ENCODE data around the gene CDR2.
A peak's percentile ranks its signal among the peaks of the same experiment; 100 is the strongest.

CDR2 gene

DNA sequence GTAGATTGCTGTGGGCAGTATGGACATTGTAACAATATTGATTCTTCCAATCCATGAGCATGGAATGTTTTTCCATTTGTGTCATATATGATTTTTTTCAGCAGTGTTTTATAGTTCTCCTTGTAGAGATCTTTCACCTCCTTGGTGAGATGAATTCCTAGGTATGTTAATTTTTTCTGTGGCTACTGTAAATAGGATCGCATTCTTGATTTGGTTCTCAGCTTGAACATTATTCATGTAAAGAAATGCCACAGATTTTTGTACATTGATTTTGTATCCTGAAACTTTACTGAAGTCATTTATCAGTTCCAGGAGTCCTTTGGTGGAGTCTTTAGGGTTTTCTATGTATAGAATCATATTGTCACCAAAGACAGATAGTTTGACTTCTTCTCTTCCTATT lies 19.7 kb upstream of the CDR2 start:
- no peak for DNase-seq
- TF ChIP-seq POLR2A (IDR thresholded peaks at IDR 0.05; ENCODE audit: low read length) (no peak), GATA1 (IDR thresholded peaks at IDR 0.05; ENCODE audit: low read depth, low read length) (no peak)

- DNase-seq: peak; percentile 72 to 74
- TF ChIP-seq POLR2A (IDR thresholded peaks at IDR 0.05; ENCODE audit: low read length) (peak; percentile 35), GATA1 (IDR thresholded peaks at IDR 0.05; ENCODE audit: low read depth, low read length) (no peak)
These were observed 13.8 kb upstream of the CDR2 start for GRCh38 chr16:22388101-22388644.

DNA sequence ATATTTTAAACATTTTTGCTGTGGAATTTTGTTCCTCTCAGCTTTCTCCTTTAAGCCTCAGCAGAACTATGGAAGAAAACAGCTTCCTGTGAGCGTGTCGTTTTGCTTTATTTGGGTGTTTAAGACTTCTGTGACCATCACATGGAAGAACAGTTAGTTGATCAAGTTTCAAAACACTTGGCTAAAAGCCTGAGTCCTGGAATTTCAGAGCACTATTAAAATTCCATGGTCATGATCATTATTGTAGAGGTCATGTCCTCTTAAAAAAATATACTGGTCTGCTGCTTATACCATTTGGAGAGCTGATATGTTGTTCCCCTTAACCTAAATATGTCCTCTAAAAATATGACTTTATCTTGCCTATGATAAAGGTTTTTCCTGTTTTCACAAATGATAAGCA lies 12.6 kb upstream of the CDR2 start:
- DNase-seq: peak in 1 of 2 experiments; percentile 9
- TF ChIP-seq GATA1 (IDR thresholded peaks at IDR 0.05; ENCODE audit: low read depth, low read length): no peak
- no peak for TF ChIP-seq POLR2A (IDR thresholded peaks at IDR 0.05; ENCODE audit: low read length)

DNA sequence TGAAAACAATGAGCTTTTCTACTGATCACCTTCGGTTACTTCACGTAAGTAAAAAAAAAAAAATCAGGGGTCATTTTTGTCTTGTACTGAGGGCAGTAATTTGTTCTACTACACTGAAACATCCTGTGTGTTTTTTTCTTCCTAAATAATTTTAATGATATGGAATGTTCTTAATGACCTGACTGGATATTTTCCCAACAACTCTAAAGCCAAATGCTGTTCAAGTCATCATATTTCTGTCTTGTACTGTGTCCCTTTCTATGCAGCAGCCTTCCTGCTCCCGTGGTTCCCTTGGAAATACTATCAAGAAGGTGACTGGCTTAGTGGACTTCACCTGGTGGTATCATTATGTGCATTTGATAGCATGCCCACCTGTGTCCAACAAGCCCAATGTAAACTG lies 10.8 kb upstream of the CDR2 start:
- TF ChIP-seq POLR2A (IDR thresholded peaks at IDR 0.05; ENCODE audit: low read length): no peak
- DNase-seq: no peak

DNA sequence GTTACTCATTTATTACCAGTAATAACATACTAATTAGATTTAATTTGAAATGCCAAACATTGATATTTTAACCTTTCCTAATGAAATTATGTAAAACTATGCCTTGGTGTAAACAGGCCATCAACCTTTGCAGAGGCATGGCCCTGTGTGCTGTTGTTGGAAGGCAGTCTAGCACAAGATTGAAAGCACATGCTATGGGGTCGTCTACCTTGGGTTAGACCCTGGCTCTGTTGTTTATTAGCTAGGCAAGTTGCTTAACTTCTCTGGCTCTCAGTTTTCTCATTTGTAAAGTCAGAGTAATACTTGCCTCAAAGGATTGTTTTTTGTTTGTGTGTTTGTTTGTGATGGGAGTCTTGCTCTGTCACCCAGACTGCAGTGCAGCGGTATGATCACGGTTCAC lies 9.4 kb upstream of the CDR2 start:
- DNase-seq: no peak

DNA sequence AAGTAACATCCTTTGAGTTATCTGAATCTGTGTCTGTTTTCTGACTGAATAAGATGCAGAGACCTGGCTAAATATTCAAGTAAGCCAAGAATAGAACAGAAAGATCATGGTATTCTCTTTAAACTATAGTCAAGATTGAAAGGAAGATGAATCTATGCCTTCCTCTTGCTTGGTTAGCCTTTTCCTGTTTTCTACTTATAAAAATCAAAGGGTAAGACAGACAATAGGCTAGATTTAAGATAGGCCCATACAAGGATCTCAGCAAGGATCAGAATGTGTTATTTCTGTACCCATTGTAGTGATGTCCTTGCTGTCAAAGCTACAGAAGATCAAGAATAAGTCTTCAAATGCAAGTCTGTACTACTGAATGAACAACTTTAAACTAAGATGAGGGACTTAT lies 7.0 kb upstream of the CDR2 start:
- DNase-seq: no peak
- TF ChIP-seq GATA1 (IDR thresholded peaks at IDR 0.05; ENCODE audit: low read depth, low read length): no peak
- no peak for TF ChIP-seq POLR2A (IDR thresholded peaks at IDR 0.05; ENCODE audit: low read length)

More for the DNA sequence above, 9.4 kb upstream of the CDR2 start:
- TF ChIP-seq POLR2A (IDR thresholded peaks at IDR 0.05; ENCODE audit: low read length) (no peak), GATA1 (IDR thresholded peaks at IDR 0.05; ENCODE audit: low read depth, low read length) (no peak)

DNA sequence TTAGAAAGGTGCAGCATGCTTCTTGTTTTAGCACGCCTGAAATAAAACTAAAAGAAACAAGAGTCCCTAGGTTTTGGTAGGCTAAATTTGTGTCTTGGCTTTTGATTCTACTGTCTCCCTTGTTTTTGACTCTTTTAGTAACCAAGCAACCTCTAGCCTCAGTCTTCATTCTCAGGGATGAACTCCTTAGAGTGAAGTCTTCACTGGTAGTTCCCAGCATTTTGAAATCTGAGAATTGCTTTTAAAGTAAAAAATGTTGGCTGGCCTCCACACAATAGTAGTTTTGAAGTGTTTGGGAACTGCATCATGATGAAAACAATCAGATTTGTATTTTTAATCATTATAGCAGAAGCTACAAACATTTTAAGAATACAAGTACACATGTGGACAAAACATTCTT lies 6.1 kb upstream of the CDR2 start:
- TF ChIP-seq GATA1 (IDR thresholded peaks at IDR 0.05; ENCODE audit: low read depth, low read length) (no peak), POLR2A (IDR thresholded peaks at IDR 0.05; ENCODE audit: low read length) (no peak)
- no peak for DNase-seq

- DNase-seq: no peak
- TF ChIP-seq POLR2A (IDR thresholded peaks at IDR 0.05; ENCODE audit: low read length) (no peak), GATA1 (IDR thresholded peaks at IDR 0.05; ENCODE audit: low read depth, low read length) (no peak)
These were observed 5.2 kb upstream of the CDR2 start for GRCh38 chr16:22379656-22380055.

DNA sequence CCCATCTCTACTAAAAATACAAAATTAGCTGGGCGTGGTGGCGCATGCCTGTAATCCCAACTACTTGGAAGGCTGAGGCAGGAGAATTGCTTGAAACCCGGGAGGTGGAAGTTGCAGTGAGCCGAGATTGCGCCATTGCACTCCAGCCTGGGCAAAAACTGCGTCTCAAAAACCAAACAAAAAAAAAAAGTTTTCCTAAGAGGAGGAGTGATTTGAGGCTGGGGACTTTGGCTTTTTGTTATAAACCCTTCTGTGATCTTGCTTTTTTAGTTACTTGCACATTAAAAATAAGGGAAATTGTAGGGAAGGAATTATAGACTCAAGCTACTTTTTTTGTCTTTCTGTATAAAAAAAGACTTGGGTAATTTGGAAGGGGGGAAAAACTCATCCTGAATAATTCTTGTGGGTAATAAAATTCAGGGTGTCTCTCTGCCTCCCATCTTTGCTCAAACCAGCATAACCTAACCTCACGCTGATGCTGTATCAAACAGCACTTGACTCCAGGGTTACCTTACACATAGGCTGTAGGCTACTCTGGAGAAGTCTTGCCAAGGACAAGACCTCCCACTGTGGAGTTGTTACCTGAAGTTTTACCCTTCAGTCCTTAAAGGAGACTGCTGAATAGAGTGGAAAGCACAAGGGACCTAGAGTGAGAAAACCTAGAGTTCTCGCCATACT lies 1.7 kb upstream of the CDR2 start:
- DNase-seq: peak in 1 of 2 experiments; percentile 10
- no peak for TF ChIP-seq POLR2A (IDR thresholded peaks at IDR 0.05; ENCODE audit: low read length)
- no peak for TF ChIP-seq GATA1 (IDR thresholded peaks at IDR 0.05; ENCODE audit: low read depth, low read length)

DNA sequence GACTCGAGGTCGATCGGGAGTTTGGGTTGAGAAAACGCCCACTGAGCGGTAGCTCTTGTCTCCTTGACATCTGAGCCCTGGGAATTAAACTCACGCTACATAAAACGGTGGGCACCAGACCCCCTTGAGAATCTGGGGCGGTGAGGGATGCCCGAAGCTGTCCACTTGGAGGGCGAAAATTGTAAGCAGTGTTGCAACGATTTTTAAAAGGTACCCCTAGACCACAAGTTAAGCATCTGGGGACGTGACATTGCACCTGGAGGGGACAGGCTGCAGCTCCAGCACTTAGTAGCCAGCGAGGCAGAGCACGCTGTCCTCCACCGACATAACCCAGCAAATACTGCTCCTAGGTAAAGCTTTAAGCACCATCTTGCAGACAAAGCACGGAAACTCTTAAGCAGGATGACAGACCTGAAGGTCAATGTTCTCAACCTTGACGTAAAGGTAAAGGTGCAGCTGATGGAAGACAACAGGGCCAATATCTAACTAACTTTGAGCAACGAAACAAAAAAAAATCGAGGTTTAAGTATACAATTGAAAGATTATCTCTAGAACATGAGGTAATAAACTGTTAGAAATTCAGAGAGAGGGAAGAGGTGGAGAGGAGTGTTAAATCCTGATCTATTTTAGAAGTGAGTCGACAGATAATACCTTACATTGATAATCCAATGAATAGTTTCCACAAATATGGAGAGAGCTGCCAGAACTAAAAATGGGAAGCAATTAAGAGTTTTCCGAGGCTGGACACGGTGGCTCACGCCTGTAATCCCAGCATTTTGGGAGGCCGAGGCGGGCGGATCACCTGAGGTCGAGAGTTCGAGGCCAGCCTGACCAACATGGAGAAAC lies 921 bp upstream of the CDR2 start:
- DNase-seq: peak; percentile 26 to 46
- TF ChIP-seq GATA1 (IDR thresholded peaks at IDR 0.05; ENCODE audit: low read depth, low read length) (no peak), POLR2A (IDR thresholded peaks at IDR 0.05; ENCODE audit: low read length) (no peak)

- peak; percentile 58 to 71 for DNase-seq
- TF ChIP-seq POLR2A (IDR thresholded peaks at IDR 0.05; ENCODE audit: low read length) (no peak), GATA1 (IDR thresholded peaks at IDR 0.05; ENCODE audit: low read depth, low read length) (no peak)
These were observed 633 bp downstream of the CDR2 start for GRCh38 chr16:22373662-22374310.

DNA sequence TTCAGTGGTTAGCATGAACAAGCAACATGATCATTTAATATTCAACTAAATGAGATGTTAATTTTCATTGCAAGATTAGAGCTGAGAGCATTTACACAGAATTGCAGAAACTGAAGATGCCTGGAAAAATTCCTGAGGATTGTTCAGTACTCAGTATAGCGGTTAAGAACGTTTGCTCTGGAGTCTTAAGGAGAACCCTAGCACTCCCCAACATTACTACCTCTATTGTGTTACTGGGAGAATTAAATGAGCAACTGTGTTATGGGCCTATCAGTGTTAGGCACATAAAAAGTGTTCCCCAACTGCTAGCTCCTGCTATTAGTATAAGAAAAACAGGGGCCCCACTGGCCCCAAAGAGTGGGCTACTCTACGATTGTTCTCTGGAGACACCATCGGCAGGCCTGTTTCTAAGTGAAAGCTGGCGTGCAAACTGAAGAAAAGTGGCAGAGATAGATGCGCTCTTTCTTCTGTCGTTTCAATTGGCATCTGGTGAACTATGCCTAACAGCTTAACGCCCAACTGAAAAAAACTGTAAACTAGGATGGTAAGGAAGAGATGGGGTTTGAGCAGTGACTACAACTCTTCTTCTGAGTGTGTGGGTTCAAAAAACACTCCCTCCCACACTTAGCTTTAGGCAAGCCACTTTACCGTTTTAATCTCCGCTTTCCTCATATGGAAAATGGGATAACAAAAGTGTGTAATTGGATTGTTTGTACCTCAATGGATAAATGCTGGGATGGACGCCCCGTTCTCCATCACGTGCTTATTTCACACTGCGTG lies 1.3 kb downstream of the CDR2 start:
- DNase-seq: no peak
- TF ChIP-seq GATA1 (IDR thresholded peaks at IDR 0.05; ENCODE audit: low read depth, low read length): no peak
- no peak for TF ChIP-seq POLR2A (IDR thresholded peaks at IDR 0.05; ENCODE audit: low read length)

- peak in 1 of 2 experiments; percentile 32 for DNase-seq
- no peak for TF ChIP-seq POLR2A (IDR thresholded peaks at IDR 0.05; ENCODE audit: low read length)
- no peak for TF ChIP-seq GATA1 (IDR thresholded peaks at IDR 0.05; ENCODE audit: low read depth, low read length)
These were observed 4.2 kb downstream of the CDR2 start for GRCh38 chr16:22370038-22370820.
